ENCODE results near the gene BABAM2. TPM values are rescaled to one million over a fixed set of nuclear protein-coding genes. Genes with fewer than 3 reads are reported as not detected.
"Not testable (repeated sequence)": the region's sequence is repeated elsewhere in the genome, so short reads cannot be mapped to it uniquely, and the experiment has no call there.

The BABAM2 gene
- total and polyA plus RNA-seq, 10 of the 15 experiments (the other 5 are each of a cell fraction or from before 2014, with no cell fraction given), result 30.7 to 59.9 (median 44.5) TPM

GRCh38 chr2:28253543-28253942 is 363.0 kb downstream of the BABAM2 start:
- TF ChIP-seq ZNF622 (IDR thresholded peaks at IDR 0.05) (no peak), POLR2AphosphoS5 (IDR thresholded peaks at IDR 0.05; ENCODE audit: low read length) (no peak), TAF1 (IDR thresholded peaks at IDR 0.05; ENCODE audit: borderline replicate concordance, low read depth, low read length) (no peak), ZNF207 (IDR thresholded peaks at IDR 0.05; ENCODE audit: borderline replicate concordance) (no peak), ETV6 (conservative IDR thresholded peaks at IDR 0.05 in 1 of 2, IDR thresholded peaks at IDR 0.05 in 1 of 2; ENCODE audit: borderline replicate concordance in 1 of 2, low read depth in 1 of 2) (no peak), SPI1 (IDR thresholded peaks at IDR 0.05; ENCODE audit: borderline replicate concordance, insufficient read depth, low read depth, low read length) (no peak), SREBF1 (IDR thresholded peaks at IDR 0.05; ENCODE audit: low read length) (no peak), ZNF384 (IDR thresholded peaks at IDR 0.05; ENCODE audit: borderline replicate concordance, low read depth, low read length) (no peak), NRF1 (conservative IDR thresholded peaks at IDR 0.05; ENCODE audit: low read depth, low read length) (no peak), GATAD2B (conservative IDR thresholded peaks at IDR 0.05; ENCODE audit: low read depth) (no peak), RCOR1 (conservative IDR thresholded peaks at IDR 0.05; ENCODE audit: low read depth, low read length) (no peak), IRF4 (IDR thresholded peaks at IDR 0.05; ENCODE audit: low read depth, low read length) (no peak), SRF (IDR thresholded peaks at IDR 0.05; ENCODE audit: low read depth in 2 of 2, low read length in 2 of 2) (no peak), TCF7 (IDR thresholded peaks at IDR 0.05; ENCODE audit: borderline replicate concordance) (no peak), MTA3 (IDR thresholded peaks at IDR 0.05; ENCODE audit: borderline replicate concordance, low read length) (no peak), CBFB (IDR thresholded peaks at IDR 0.05; ENCODE audit: low read depth) (no peak), POU2F2 (IDR thresholded peaks at IDR 0.05; ENCODE audit: borderline replicate concordance, low read depth, low read length) (no peak), LARP7 (IDR thresholded peaks at IDR 0.05) (no peak), POLR2AphosphoS2 (IDR thresholded peaks at IDR 0.05; ENCODE audit: low read depth, low read length) (no peak)
- TF ChIP-seq, protein P1, sequence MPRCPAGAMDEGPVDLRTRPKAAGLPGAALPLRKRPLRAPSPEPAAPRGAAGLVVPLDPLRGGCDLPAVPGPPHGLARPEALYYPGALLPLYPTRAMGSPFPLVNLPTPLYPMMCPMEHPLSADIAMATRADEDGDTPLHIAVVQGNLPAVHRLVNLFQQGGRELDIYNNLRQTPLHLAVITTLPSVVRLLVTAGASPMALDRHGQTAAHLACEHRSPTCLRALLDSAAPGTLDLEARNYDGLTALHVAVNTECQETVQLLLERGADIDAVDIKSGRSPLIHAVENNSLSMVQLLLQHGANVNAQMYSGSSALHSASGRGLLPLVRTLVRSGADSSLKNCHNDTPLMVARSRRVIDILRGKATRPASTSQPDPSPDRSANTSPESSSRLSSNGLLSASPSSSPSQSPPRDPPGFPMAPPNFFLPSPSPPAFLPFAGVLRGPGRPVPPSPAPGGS (IDR thresholded peaks at IDR 0.05; ENCODE audit: borderline replicate concordance, insufficient read depth, low read depth, low read length, poor library complexity, severe bottlenecking), result no peak
- in situ Hi-C loops (cut with MboI), result no loop called here
- 100% methylated on average over 2 of the region's 2 CpGs for WGBS (ENCODE audit: insufficient coverage, insufficient replicate concordance, low lambda C conversion rate, missing lambda C conversion rate)

GRCh38 chr2:28255231-28255630 is 364.7 kb downstream of the BABAM2 start:
- POLR2A ChIA-PET; H2AFZ ChIP-seq (ENCODE audit: control insufficient read depth, low read depth, low read length); H3K79me2 ChIP-seq (ENCODE audit: control insufficient read depth, insufficient read depth, low read length); CTCF ChIA-PET; SMC1A ChIA-PET (ENCODE audit: uncharacterized antibody, unreplicated experiment); intact Hi-C loops (cut with micrococcal nuclease; ENCODE audit: unreplicated experiment); H4K20me1 ChIP-seq (ENCODE audit: control insufficient read depth, insufficient read depth); ATAC-seq; H3K4me3 ChIP-seq; H3K36me3 ChIP-seq (ENCODE audit: control insufficient read depth in 2 of 2, insufficient read depth in 2 of 2, low read length in 1 of 2); H3K27ac ChIP-seq (ENCODE audit: control insufficient read depth, insufficient read depth); H3K9me3 ChIP-seq (replicated peaks; ENCODE audit: control insufficient read depth, insufficient read depth, low read length); H3K4me1 ChIP-seq (ENCODE audit: control insufficient read depth, insufficient read depth, low read length); BruUV-seq (replicated peaks); in situ Hi-C loops (cut with MboI); FAIRE-seq; DNase-seq (ENCODE audit: low read depth, low spot score); H3K27me3 ChIP-seq (replicated peaks in 1 of 2; ENCODE audit: control insufficient read depth in 2 of 2, insufficient read depth in 2 of 2, low read length in 1 of 2); H3K9ac ChIP-seq (ENCODE audit: control insufficient read depth, insufficient read depth, low read length); H3K4me2 ChIP-seq (ENCODE audit: control insufficient read depth, insufficient read depth): not testable (repeated sequence)
- RAD21 ChIA-PET (ENCODE audit: unreplicated experiment), result interaction anchor here (0.6 kb wide), 1 partner anchor 19 kb away, joined by 4 read pairs; no protein-coding TSS in a partner anchor
- 85% methylated on average over 4 of the region's 4 CpGs for WGBS (ENCODE audit: insufficient coverage, insufficient replicate concordance, low lambda C conversion rate, missing lambda C conversion rate)

More at GRCh38 chr2:28253543-28253942, 363.0 kb downstream of the BABAM2 start:
- no peaks in the 10 kb centered on the region for H3K36me3 ChIP-seq (ENCODE audit: control insufficient read depth in 2 of 2, insufficient read depth in 2 of 2, low read length in 1 of 2)
- ChIA-PET SMC1A (ENCODE audit: uncharacterized antibody, unreplicated experiment) (interaction anchor here (0.6 to 1.1 kb wide), 3 partner anchors 15 to 22 kb away, joined by 3 to 5 read pairs (median 4); no protein-coding TSS in a partner anchor), CTCF (interaction anchor here (0.6 to 0.7 kb wide), 3 partner anchors 22 to 1008 kb away, joined by 3 read pairs; no protein-coding TSS in a partner anchor), RAD21 (ENCODE audit: unreplicated experiment) (no interaction called here), POLR2A (interaction anchor here (0.5 to 1.2 kb wide), 2 partner anchors 11 to 35 kb away, joined by 3 to 7 read pairs; no protein-coding TSS in a partner anchor)
- ATAC-seq (no peak), FAIRE-seq (no peak), DNase-seq (ENCODE audit: low read depth, low spot score) (no peak)
- H2AFZ ChIP-seq (ENCODE audit: control insufficient read depth, low read depth, low read length), result no peak overlapping the region
- no TSS peak for BruUV-seq (replicated peaks)
- no peak overlapping the region for H3K27ac ChIP-seq (ENCODE audit: control insufficient read depth, insufficient read depth)
- no peaks in the 10 kb centered on the region for H4K20me1 ChIP-seq (ENCODE audit: control insufficient read depth, insufficient read depth)
- H3K9ac ChIP-seq (ENCODE audit: control insufficient read depth, insufficient read depth, low read length), result no peak overlapping the region
- H3K27me3 ChIP-seq (replicated peaks in 1 of 2; ENCODE audit: control insufficient read depth in 2 of 2, insufficient read depth in 2 of 2, low read length in 1 of 2), result no peaks in the 10 kb centered on the region
- no peak overlapping the region for H3K4me3 ChIP-seq
- peaks cover 7% of the 10 kb centered on the region; the same call in 1 of the 2 replicates for H3K4me1 ChIP-seq (ENCODE audit: control insufficient read depth, insufficient read depth, low read length)
- H3K79me2 ChIP-seq (ENCODE audit: control insufficient read depth, insufficient read depth, low read length), result no peaks in the 10 kb centered on the region
- H3K4me2 ChIP-seq (ENCODE audit: control insufficient read depth, insufficient read depth), result no peak overlapping the region
- H3K9me3 ChIP-seq (replicated peaks; ENCODE audit: control insufficient read depth, insufficient read depth, low read length), result no peaks in the 10 kb centered on the region
- intact Hi-C loops (cut with micrococcal nuclease; ENCODE audit: unreplicated experiment), result no loop called here
